GM19467 (cell line): Measurements from ENCODE around the gene TCF25.
"Not testable (repeated sequence)": the region's sequence is repeated elsewhere in the genome, so short reads cannot be mapped to it uniquely, and the experiment has no call there.

Experiments used
- ATAC-seq: cut with Tn5 transposase; IDR thresholded peaks from one replicate; pipeline ENCODE4 v1.9.1; 2021; ENCODE audit warnings: mild to moderate bottlenecking, moderate library complexity; ENCODE audit not compliant: unreplicated experiment

Gene TCF25, protein sequence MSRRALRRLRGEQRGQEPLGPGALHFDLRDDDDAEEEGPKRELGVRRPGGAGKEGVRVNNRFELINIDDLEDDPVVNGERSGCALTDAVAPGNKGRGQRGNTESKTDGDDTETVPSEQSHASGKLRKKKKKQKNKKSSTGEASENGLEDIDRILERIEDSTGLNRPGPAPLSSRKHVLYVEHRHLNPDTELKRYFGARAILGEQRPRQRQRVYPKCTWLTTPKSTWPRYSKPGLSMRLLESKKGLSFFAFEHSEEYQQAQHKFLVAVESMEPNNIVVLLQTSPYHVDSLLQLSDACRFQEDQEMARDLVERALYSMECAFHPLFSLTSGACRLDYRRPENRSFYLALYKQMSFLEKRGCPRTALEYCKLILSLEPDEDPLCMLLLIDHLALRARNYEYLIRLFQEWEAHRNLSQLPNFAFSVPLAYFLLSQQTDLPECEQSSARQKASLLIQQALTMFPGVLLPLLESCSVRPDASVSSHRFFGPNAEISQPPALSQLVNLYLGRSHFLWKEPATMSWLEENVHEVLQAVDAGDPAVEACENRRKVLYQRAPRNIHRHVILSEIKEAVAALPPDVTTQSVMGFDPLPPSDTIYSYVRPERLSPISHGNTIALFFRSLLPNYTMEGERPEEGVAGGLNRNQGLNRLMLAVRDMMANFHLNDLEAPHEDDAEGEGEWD

DNA sequence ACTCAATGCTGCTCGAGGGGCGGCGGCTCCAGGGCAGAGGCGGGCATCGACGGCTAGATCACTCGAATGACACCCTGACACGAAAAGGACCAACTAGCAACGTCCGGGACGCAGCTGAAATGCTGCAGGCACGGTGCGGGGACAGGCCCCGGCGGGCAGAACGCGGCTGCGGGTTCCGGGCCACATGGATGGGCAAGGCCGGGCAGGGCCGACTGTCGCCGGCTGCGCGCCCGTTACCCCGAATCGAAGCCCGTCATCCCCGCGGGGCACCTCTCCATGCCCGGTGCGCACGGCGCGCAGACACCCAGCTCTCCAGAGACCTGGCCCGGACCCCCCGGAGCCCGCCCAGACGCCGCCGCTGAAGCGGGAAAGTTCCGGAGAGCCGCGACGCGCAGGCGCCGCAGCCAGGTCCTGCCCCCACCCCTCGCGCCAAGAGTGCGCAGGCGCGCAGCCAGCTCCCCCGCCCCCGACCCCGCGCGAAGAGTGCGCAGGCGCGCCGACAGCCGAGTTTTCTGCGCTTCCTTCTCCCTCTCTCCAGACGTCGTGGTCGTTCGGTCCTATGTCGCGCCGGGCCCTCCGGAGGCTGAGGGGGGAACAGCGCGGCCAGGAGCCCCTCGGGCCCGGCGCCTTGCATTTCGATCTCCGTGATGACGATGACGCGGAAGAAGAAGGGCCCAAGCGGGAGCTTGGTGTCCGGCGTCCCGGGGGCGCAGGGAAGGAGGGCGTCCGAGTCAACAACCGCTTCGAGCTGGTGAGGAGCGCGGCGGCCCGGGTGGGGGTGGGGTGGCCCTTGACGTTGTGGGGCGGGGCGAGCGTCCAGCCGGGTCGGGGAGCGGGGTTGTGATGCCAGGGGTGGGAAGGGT, at the start of gene TCF25:
TSS of gene TCF25 (plus strand) at position 484 of the 863 bp plus-strand sequence. CDS start at position 560, 76 bp downstream.
- ATAC-seq: peak; percentile 29

DNA sequence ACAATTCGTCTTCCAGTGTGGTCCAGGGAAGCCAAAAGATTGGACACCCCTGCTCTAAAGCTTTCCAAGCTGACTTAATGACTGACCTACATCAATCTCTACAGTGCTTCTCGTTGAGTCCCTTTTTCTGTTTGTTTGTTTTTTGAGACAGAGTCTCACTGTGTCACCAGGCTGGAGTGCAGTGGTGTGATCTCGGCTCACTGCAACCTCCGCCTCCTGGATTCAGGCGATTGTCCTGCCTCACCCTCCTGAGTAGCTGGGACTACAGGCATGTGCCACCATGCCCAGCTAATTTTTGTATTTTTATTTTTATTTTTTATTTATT, 49.6 kb upstream of the TCF25 start:
- not testable (repeated sequence) for ATAC-seq

DNA sequence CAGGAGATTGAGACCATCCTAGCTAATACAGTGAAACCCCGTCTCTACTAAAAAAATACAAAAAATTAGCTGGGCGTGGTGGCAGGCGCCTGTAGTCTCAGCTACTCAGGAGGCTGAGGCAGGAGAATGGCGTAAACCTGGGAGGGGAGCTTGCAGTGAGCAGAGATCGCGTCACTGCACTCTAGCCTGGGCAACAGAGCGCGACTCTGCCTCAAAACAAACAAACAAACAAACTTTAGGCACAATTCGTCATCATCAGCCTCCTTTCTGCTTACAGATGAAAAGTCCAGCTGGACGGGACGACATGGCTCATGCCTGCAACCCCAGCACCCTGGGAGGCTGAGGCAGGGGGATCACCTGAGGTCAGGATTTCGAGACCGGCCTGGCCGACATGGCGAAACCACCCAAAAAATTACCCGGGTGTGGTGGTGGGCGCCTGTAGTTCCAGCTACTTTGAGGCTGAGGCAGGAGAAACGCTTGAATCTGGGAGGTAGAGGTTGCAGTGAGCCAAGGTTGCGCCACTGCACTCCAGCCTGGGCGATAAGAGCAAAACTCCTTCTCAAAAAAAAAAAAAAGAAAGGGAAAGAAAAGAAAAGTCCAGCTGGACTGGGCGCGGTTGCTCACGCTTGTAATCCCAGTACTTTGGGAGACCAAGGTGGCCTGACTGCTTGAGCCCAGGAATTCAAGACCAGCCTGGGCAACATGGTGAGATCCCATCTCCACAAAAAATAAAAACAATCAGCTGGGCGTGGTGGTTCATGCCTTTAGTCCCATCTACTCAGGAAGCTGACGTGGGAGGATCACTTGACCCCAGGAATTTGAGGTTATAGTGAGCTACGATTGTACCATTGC, 46.6 kb upstream of the TCF25 start:
- no peak for ATAC-seq

DNA sequence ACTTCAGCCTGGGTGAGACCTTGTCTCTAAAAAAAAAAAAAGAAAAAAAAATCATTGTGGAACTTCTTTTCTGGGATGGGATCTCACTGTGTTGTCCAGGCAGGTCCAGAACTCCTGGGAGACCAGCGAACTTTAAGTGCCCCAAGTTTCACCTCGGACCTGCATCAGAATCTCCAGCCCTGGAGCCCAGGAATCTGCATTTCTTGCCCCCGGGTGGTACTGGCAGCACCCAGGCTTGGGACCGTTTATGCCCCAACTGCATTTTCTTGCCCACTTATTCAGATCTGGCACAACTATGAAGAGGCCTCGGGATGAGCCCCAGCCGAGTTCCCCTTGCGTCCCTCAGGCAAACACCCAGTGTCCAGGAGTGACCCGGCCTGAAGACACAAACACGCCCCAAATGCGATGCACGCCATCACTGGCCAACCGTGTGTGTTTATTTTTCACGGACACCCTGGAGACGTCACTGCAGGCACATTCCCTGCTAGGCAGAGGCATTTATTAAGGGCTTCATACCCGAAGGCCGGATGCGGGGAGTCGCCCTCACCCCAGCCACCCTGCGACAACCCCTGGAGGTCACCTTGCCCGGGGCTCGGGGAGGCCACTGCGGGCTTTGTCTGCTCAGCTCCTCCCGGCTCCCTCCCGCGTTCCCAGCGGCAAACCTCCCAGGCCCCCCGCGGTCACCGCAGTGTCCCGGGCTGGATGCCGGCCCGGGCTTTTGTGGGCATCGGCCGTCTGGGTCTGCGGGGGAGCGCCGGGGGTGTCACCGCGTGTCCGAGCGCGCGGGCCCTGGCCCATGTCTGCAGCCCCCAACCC, 45.8 kb upstream of the TCF25 start:
- ATAC-seq: no peak

DNA sequence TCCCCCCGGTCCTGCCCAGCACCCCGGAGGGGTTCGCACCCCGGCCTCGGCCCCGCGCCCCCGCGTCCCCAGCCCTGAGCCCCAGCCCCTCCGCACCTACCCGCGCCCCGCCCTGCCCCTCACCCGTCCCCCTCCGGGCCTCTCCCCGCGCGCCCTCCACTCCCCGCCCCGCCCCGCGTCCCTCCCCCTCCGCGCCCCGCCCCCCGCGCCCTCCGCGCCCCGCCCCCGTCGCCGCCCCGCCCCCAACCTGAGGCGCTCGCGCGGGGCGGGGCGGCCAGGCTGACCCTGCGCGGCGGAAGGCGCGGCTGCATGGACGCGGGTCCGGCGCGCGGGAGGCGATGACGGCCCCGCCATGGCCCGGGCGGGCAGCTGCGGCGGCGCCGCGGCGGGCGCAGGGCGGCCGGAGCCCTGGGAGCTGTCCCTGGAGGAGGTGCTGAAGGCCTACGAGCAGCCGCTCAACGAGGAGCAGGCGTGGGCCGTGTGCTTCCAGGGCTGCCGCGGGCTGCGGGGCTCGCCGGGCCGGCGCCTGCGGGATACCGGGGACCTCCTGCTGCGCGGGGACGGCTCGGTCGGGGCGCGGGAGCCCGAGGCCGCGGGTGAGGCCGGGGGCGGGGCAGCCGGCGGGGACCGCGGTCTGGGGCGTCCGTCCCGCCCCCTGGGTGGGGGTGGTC, 45.1 kb upstream of the TCF25 start, which contains the start of gene SPIRE2:
TSS of gene SPIRE2 (plus strand) at position 277 of the 671 bp plus-strand sequence. CDS start at position 353, 76 bp downstream.
- no peak for ATAC-seq

DNA sequence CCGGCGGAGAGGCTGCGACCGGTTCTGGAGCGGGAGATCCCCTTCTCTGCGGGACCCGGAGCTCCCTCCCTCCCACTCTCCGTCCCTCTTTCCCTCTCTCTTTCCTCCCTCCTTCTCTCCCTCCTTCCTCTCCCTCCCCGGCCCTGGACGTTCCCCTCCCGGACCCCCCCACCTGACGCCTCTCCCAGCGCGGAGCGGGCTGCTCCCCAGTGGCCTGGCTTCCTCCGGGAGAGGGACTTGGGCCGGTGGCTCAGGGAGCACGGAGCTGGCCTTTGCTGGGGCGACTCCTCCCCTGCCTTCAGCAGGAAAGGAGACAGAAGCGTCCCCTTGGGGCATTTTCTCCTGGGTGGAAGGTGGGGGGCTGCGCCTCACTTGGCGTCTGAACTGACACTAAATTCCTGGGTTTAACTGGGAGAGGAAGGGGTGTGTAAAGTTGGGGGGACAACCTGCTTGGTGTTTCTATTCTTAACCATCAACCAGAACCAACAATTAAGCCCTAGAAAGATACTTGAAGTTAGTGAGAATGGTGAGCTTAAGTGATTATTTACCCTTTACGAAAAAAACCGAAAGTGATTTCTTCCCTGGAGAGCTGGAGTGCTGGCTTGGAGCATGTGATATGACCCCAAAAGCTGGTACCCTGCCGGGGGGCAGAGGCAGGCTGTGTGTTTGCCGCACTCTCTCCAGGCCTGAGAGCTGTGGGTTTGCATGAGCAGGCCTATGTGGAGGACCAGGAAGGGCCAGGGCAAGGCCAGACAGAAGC, 44.3 kb upstream of the TCF25 start:
- ATAC-seq: no peak

DNA sequence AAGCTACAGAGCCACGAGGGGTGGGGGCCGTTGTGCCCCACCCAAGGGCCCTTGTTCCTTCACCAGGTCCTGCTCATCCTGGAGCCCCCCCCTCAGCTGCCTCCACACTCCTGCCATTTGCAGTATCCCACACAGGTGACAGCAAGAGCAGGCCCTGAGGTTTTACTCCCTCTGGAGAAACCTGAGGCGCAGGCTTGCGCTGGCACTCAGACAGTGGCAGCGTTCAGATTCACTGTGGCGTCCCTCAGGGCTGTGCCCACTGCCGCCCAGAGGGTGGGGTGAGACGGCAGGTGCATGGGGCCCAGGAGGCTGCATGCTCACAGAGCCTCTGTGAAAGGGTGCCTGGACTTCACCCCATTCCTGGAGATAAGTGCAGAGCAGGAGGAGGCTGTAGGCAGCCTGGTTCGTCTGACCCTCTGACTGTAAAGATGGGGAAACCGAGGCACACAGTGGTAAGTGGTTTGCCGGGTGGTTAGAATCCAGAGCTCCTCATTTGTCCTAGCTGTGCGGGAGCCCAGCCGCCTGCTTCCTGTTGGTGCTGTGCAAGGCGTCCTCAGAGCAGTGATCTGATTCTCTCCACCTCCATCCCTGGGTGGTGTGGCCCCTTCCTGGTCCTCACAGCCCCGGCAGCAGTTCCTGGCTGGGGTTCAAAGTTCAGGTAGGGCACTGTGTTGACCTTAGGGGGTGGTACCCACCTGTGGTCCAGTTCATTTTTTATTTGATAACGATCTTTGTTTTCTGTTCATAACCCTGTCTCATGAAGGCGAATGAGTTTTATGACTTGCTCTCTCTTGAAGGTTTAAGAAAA, 43.6 kb upstream of the TCF25 start:
- no peak for ATAC-seq

DNA sequence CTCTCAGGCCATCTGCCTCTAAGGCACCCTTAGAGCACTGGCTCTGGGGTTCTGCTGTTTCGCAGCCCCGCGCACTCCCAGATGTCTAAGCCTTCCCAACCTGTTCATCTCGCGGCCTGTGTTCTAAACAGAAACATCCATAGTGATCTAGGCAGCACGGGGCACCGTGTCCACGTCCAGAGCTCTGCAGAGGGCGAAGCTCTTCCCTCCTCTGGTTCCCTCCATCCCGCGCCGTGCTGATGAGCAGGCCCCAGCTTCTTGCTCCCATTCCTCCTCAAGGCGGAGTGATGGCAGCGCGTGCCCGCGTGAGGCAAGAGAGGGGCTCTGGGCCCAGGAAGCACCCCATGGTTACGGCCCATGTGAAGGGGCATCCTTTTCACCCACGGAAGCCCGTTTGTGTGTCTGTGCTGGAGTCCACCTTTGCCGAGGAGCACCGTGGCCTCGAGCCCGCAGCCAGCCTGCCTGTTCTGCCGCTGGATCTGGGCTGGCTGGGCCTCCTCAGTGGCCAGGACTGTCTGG, 41.5 kb upstream of the TCF25 start:
- no peak for ATAC-seq

DNA sequence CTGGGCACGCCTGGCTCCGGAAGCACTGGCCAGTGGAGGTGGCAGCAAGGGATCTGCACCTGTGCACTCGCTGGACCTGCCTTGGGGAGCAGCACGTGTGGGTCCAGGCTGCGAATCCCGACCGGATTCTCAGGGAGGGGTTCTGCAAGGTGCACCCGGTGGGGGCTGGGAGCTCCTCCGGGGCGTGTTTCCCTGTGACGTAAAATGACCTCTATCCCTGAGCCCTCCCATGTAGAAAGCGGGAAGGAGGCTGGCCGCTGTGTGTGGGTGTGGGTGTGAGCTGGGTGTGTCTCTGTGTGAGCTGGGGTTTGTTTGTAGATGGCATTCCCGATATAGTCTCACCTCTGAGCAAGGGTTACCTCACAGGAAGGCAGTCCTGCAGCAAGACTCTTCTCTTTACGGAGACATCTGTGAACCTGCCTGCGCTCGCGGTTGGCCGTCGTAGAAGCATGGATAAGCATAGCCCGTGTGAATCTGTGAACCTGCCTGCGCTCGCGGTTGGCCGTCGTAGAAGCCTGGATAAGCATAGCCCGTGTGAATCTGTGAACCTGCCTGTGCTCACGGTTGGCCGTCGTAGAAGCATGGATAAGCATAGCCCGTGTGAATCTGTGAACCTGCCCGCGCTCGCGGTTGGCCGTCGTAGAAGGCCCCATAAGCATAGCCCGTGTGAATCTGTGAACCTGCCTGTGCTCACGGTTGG, 39.6 kb upstream of the TCF25 start:
- ATAC-seq: not testable (repeated sequence)

DNA sequence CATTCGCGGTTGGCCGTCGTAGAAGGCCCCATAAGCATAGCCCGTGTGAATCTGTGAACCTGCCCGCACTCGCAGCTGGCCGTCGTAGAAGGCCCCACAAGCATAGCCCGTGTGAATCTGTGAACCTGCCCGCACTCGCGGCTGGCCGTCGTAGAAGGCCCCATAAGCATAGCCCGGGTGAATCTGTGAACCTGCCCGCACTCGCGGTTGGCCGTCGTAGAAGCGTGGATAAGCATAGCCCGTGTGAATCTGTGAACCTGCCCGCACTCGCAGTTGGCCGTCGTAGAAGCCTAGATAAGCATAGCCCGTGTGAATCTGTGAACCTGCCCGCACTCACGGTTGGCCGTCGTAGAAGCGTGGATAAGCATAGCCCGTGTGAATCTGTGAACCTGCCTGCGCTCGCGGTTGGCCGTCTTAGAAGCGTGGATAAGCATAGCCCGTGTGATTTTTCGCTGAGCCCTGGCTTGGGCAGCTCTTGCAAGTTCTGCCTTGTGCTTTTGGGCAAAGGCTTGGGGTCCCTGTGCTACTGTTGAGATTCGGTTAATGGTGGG, 38.5 kb upstream of the TCF25 start:
- ATAC-seq: not testable (repeated sequence)

DNA sequence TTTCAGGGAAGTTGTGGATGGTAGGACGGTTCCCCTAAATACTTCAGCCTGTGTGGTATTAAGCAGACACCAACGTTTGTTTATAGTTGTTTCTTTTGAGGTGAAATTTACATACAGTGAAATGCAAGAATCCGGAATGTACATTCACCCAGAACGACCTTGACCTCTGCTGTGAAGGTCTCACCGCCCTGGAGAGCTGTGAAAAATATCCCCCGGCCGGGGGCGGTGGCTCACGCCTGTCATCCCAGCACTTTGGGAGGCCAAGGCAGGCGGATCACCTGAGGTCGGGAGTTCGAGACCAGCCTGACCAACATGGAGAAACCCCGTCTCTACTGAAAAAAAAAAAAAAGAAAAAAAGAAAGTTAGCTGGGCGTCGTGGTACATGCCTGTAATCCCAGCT, 36.9 kb upstream of the TCF25 start:
- ATAC-seq: not testable (repeated sequence)

DNA sequence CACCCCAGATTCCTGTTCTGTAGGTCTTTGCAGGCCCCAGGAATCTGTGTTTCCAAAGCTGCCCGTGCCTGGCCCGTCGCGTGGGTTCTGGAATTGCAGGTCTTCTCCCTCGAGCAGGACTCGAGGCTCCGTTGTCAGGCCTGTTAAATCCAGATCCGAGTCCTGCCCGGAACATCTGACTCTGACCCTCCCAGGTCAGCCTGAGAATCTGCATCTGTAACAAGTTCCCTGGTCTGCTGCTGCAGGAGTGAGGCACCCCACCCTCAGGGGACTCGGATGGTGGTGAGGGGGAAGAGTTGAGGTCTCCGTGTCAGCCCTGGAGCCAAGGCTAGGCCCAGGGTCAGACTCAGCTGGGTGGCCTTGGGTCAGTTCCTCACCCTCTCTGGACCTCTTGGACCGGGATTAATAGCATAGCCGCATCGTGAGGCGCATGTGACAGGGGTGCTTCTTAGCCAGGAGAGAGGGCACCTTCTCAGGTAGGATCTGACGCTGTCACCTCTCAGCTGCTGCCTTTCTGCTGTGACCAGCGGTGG, 36.3 kb upstream of the TCF25 start:
- ATAC-seq: no peak

DNA sequence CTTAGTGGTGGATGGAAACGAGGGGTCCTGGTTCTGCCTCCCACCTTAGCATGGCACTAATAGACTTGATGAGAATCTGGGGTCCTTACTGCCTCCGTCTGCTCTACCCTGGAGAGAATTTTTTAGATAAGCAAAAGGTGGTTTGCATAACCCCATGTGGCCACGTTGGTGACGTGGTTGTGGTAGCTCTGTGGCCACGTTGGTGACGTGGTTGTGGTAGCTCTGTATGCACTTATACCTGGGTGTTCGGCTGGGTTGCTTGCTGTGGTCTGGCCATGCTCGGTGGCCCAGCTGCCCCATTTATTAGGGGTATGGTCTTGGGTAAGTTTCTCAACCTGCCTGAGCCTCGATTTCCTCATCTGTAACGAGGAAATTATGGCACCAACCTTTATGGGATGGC, 32.1 kb upstream of the TCF25 start:
- ATAC-seq: no peak

DNA sequence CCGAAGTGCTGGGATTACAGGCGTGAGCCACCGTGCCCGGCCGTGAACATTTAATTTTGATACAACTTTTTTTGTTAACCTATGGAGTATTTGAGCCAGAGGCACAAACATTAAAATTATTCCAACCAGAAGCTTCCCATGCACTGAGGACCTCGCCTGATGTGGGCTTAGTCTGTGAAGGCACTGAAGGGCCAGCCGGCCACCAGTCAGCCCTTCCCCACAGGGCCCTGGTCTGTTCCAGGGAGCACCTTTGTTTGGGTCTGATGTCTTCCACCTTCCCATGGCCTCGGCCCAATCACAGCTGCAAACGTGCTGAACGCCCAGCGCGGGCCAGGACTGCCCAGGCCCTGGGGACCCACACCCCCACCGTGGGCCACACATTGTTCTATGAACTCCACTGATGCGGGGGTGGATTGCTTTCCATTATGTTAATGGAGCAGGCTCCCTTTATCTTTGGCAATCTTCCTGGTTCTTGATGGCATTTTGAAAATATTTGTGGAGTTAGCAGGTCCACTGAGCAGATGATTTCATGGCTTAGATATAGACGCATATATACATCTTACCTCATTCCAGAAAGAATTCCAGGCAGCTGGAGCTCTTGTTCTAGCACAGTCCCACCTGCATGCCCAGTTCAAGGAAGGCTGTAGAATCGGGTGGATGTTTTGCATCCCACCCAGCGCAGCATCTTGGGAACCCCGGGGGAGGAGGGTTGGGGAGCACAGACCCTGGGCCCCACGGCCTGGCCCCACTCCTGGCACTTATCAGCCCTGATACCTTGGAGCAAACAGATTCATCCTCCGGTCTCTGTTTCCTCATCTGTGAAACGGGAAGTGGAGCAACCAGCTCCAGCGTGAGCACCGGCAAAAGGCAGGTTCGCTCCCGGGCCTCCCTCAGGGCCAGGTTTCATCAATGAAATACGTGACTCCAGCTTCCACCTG, 30.7 kb upstream of the TCF25 start:
- no peak for ATAC-seq
